ENCODE results near the gene PTPRE.

GRCh38 chr10:128128582-128128981, 221.7 kb downstream of the PTPRE start:
- TF ChIP-seq CHD4 (IDR thresholded peaks at IDR 0.05) (no peak), RFX5 (IDR thresholded peaks at IDR 0.05; ENCODE audit: low read depth, low read length) (no peak), MEF2A (IDR thresholded peaks at IDR 0.05; ENCODE audit: insufficient read depth, low read depth, low read length) (no peak), RAD21 (IDR thresholded peaks at IDR 0.05; ENCODE audit: insufficient read depth, low read depth, low read length) (no peak)
- TF ChIP-seq, protein P1, sequence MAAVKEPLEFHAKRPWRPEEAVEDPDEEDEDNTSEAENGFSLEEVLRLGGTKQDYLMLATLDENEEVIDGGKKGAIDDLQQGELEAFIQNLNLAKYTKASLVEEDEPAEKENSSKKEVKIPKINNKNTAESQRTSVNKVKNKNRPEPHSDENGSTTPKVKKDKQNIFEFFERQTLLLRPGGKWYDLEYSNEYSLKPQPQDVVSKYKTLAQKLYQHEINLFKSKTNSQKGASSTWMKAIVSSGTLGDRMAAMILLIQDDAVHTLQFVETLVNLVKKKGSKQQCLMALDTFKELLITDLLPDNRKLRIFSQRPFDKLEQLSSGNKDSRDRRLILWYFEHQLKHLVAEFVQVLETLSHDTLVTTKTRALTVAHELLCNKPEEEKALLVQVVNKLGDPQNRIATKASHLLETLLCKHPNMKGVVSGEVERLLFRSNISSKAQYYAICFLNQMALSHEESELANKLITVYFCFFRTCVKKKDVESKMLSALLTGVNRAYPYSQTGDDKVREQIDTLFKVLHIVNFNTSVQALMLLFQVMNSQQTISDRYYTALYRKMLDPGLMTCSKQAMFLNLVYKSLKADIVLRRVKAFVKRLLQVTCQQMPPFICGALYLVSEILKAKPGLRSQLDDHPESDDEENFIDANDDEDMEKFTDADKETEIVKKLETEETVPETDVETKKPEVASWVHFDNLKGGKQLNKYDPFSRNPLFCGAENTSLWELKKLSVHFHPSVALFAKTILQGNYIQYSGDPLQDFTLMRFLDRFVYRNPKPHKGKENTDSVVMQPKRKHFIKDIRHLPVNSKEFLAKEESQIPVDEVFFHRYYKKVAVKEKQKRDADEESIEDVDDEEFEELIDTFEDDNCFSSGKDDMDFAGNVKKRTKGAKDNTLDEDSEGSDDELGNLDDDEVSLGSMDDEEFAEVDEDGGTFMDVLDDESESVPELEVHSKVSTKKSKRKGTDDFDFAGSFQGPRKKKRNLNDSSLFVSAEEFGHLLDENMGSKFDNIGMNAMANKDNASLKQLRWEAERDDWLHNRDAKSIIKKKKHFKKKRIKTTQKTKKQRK (IDR thresholded peaks at IDR 0.05; ENCODE audit: low read depth, low read length): no peak
